Measurements from ENCODE around the gene CEMIP.

Gene CEMIP

GRCh38 chr15:80817901-80818300, 38.7 kb downstream of the CEMIP start:
- TF ChIP-seq, protein P1, sequence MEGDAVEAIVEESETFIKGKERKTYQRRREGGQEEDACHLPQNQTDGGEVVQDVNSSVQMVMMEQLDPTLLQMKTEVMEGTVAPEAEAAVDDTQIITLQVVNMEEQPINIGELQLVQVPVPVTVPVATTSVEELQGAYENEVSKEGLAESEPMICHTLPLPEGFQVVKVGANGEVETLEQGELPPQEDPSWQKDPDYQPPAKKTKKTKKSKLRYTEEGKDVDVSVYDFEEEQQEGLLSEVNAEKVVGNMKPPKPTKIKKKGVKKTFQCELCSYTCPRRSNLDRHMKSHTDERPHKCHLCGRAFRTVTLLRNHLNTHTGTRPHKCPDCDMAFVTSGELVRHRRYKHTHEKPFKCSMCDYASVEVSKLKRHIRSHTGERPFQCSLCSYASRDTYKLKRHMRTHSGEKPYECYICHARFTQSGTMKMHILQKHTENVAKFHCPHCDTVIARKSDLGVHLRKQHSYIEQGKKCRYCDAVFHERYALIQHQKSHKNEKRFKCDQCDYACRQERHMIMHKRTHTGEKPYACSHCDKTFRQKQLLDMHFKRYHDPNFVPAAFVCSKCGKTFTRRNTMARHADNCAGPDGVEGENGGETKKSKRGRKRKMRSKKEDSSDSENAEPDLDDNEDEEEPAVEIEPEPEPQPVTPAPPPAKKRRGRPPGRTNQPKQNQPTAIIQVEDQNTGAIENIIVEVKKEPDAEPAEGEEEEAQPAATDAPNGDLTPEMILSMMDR (IDR thresholded peaks at IDR 0.05) = no peak
- TF ChIP-seq ZFX (IDR thresholded peaks at IDR 0.05; ENCODE audit: borderline replicate concordance) = no peak
- no peak overlapping the region for H3K27ac ChIP-seq

DNA sequence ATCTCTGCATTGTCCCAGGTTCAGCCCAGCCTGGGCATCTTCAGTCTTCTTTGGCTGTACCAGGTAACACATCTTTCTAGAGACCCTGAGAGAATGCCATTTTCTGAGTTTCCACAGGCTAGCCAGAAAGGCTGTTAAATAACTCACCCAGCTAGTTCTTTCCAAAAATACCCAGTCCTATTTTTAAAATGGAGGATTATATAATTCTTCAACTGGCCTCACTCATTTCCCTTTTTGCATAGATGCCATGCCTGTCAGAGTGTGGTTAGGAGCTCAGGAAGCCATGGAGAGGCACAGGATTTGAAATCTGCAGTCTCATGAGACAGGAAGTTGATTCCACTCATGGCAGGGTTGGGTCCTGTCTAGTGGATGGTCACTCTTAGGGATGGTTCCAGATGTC, 39.8 kb downstream of the CEMIP start:
- TF ChIP-seq, protein P1 (IDR thresholded peaks at IDR 0.05) = no peak
- no peak for TF ChIP-seq ZFX (IDR thresholded peaks at IDR 0.05; ENCODE audit: borderline replicate concordance)
- H3K27ac ChIP-seq = no peak overlapping the region

GRCh38 chr15:80820092-80820491, 40.9 kb downstream of the CEMIP start:
- TF ChIP-seq, protein P1 (IDR thresholded peaks at IDR 0.05) = no peak
- no peak for TF ChIP-seq ZFX (IDR thresholded peaks at IDR 0.05; ENCODE audit: borderline replicate concordance)
- H3K27ac ChIP-seq = no peak overlapping the region

DNA sequence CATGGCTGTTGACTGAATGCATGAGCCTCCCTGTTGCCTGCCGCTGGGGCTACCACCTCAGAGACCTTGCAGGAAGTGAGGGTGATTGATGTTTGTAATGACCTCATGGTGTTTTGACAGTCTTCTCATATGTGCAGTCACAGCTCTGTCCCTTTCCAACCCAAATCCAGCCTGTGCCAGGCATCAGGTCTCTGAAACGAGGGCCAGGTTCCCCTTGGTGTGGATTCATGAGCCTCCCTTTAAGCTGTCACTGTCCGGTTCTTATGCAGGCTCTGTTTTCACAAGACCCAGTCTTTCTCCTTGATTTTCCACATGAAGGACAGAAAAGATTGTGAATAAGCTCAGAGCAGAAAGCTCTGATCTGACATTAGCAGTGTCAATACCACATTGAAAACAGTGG, 43.1 kb downstream of the CEMIP start:
- TF ChIP-seq, protein P1 (IDR thresholded peaks at IDR 0.05) = no peak
- no peak for TF ChIP-seq ZFX (IDR thresholded peaks at IDR 0.05; ENCODE audit: borderline replicate concordance)
- H3K27ac ChIP-seq = no peak overlapping the region

GRCh38 chr15:80822676-80823075, 43.5 kb downstream of the CEMIP start:
- TF ChIP-seq, protein P1 (IDR thresholded peaks at IDR 0.05) = no peak
- no peak for TF ChIP-seq ZFX (IDR thresholded peaks at IDR 0.05; ENCODE audit: borderline replicate concordance)
- no peak overlapping the region for H3K27ac ChIP-seq

GRCh38 chr15:80823120-80823519, 44.0 kb downstream of the CEMIP start:
- H3K27ac ChIP-seq = no peak overlapping the region
- no peak for TF ChIP-seq ZFX (IDR thresholded peaks at IDR 0.05; ENCODE audit: borderline replicate concordance)
- TF ChIP-seq, protein P1 (IDR thresholded peaks at IDR 0.05) = no peak

DNA sequence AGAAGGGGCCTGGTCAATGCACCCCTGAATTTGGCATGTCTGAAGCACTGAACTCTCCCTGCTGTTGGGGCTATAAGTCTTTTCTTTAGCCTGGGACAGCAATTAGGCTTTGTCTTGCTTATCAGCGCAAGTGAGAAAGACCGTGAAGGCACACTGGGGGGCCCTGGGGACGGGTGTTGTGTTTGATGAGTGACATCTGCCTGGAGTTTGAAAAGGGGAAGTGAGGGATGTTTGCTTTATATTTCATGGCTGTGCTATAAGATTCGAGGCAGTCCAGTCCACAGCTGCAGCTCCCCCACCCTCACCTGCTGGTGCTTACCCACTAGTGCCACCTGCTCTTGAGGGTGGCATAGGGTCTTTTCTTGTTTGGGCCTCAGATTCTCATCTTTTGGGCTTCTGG, 44.8 kb downstream of the CEMIP start:
- TF ChIP-seq, protein P1 (IDR thresholded peaks at IDR 0.05) = no peak
- TF ChIP-seq ZFX (IDR thresholded peaks at IDR 0.05; ENCODE audit: borderline replicate concordance) = no peak
- no peak overlapping the region for H3K27ac ChIP-seq
